Trophoblast cell (in vitro differentiated cells and primary cell): ENCODE measurements around the gene EPB41L2.

Experiments used
- DNase-seq, 2 donors: peaks; one replicate each; pipeline ENCODE4 v3.0.0-alpha.2; 2016
- H2AFZ ChIP-seq: 2 replicates; pipeline ENCODE4 v1.6.1; 2013; ENCODE audit warnings: low read length, moderate library complexity, mild to moderate bottlenecking; ENCODE audit not compliant: insufficient read depth, poor library complexity
- H2AK5ac ChIP-seq: 2 replicates; pipeline ENCODE4 v1.6.1; 2013; ENCODE audit warnings: mild to moderate bottlenecking, low read length
- H2BK120ac ChIP-seq: 2 replicates; pipeline ENCODE4 v1.6.1; 2013; ENCODE audit warnings: low read length, mild to moderate bottlenecking, moderate library complexity; ENCODE audit not compliant: insufficient read depth, poor library complexity
- H2BK12ac ChIP-seq: 2 replicates; pipeline ENCODE4 v1.6.1; 2013; ENCODE audit warnings: mild to moderate bottlenecking, low read length, moderate library complexity
- H2BK5ac ChIP-seq: 2 replicates; pipeline ENCODE4 v1.6.1; 2013; ENCODE audit warnings: low read length, low read depth, moderate library complexity, mild to moderate bottlenecking; ENCODE audit not compliant: poor library complexity
- H3K14ac ChIP-seq: 2 replicates; pipeline ENCODE4 v1.6.1; 2013; ENCODE audit warnings: mild to moderate bottlenecking, low read length
- H3K18ac ChIP-seq: 2 replicates; pipeline ENCODE4 v1.6.1; 2013; ENCODE audit warnings: mild to moderate bottlenecking, low read length
- H3K23ac ChIP-seq: 2 replicates; pipeline ENCODE4 v1.6.1; 2013; ENCODE audit warnings: low read length
- H3K27ac ChIP-seq: 2 replicates; pipeline ENCODE4 v1.5.1; 2013; ENCODE audit warnings: low read depth, mild to moderate bottlenecking, inconsistent platforms, low read length, moderate library complexity
- H3K27me3 ChIP-seq: 2 replicates; pipeline ENCODE4 v1.6.1; 2013; ENCODE audit warnings: inconsistent platforms, mild to moderate bottlenecking, low read length, moderate library complexity; ENCODE audit not compliant: insufficient read depth
- H3K36me3 ChIP-seq, 2 experiments: 1 replicate in 1 of 2; 2 replicates in 1 of 2; pipeline ENCODE4 v1.6.1; 2013; ENCODE audit warnings: low read length in 2 of 2, mild to moderate bottlenecking in 2 of 2, moderate library complexity in 1 of 2; ENCODE audit not compliant: insufficient read depth in 2 of 2, control insufficient read depth in 1 of 2
- H3K4ac ChIP-seq: 2 replicates; pipeline ENCODE4 v1.6.1; 2013; ENCODE audit warnings: low read depth, mild to moderate bottlenecking, low read length, moderate library complexity
- H3K4me1 ChIP-seq, 2 experiments: 1 replicate in 1 of 2; 2 replicates in 1 of 2; pipeline ENCODE4 v1.6.1; 2013; ENCODE audit warnings: low read length in 2 of 2, mild to moderate bottlenecking in 2 of 2, moderate library complexity in 1 of 2; ENCODE audit not compliant: insufficient read depth in 2 of 2, control insufficient read depth in 1 of 2
- H3K4me2 ChIP-seq: 2 replicates; pipeline ENCODE4 v1.6.1; 2013; ENCODE audit warnings: inconsistent platforms, mild to moderate bottlenecking, low read length, moderate library complexity
- H3K4me3 ChIP-seq: 2 replicates; pipeline ENCODE4 v1.5.1; 2013; ENCODE audit warnings: mild to moderate bottlenecking, low read depth, low read length, inconsistent platforms
- H3K79me1 ChIP-seq: one replicate; pipeline ENCODE4 v1.6.1; 2013; ENCODE audit warnings: low read length
- H3K79me2 ChIP-seq: 2 replicates; pipeline ENCODE4 v1.6.1; 2013; ENCODE audit warnings: low read length, mild to moderate bottlenecking; ENCODE audit not compliant: control insufficient read depth, insufficient read depth, poor library complexity
- H3K9ac ChIP-seq: 2 replicates; pipeline ENCODE4 v1.6.1; 2013; ENCODE audit warnings: mild to moderate bottlenecking, low read length
- H3K9me3 ChIP-seq: 2 replicates; pipeline ENCODE4 v1.6.1; 2013; ENCODE audit warnings: low read depth, mild to moderate bottlenecking, control low read depth, inconsistent platforms, low read length; ENCODE audit not compliant: insufficient read depth
- H4K12ac ChIP-seq: 2 replicates; pipeline ENCODE4 v1.6.1; 2013; ENCODE audit warnings: low read depth, mild to moderate bottlenecking, low read length, moderate library complexity
- H4K8ac ChIP-seq: 2 replicates; pipeline ENCODE4 v1.6.1; 2013; ENCODE audit warnings: low read depth, mild to moderate bottlenecking, low read length, moderate library complexity
- H4K91ac ChIP-seq: one replicate; pipeline ENCODE4 v1.6.1; 2013; ENCODE audit warnings: low read depth, mild to moderate bottlenecking, low read length, moderate library complexity
- WGBS: extraction: QIAGEN DNeasy Blood & Tissue Kit; methylation state at CpG from one replicate; pipeline ENCODE4 v1.1.7; 2013; ENCODE audit warnings: missing lambda C conversion rate; ENCODE audit not compliant: insufficient read length, insufficient coverage; ENCODE audit errors: extremely low coverage; 5-methylcytosine and 5-hydroxymethylcytosine counted together

EPB41L2 gene

DNA sequence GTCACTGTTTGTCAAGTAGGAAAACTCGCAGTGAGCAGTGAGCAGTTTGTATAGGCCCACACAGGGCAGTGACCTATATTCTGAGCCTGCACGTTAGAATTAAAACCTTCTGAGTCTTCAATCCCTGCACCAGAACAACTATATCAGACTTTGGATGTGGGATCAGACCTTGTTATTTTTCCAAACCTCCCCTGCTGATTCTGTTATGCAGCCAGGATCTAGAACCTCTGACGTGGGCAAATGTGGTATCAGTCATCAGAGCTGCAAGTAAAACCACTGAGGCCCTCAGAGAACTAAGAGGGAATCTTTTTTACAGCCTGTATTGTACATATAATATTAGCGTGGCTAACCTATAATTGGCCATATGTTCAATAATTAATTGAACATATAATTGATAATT, 40.3 kb upstream of the EPB41L2 start:
- no peak overlapping the region for H3K4ac ChIP-seq
- no peak overlapping the region for H4K8ac ChIP-seq
- H3K27ac ChIP-seq, result no peak overlapping the region
- no peak overlapping the region for H2BK120ac ChIP-seq
- no peak overlapping the region for H3K9ac ChIP-seq
- H3K4me3 ChIP-seq, result no peak overlapping the region
- H3K18ac ChIP-seq, result no peak overlapping the region
- H3K4me2 ChIP-seq, result no peak overlapping the region
- H4K91ac ChIP-seq, result no peak overlapping the region
- DNase-seq, result no peak
- no peaks in the 10 kb centered on the region for H3K79me1 ChIP-seq
- WGBS, result no CpG with 5 or more reads among the region's 4 CpGs
- no peak overlapping the region for H3K23ac ChIP-seq
- H2AK5ac ChIP-seq, result no peak overlapping the region
- no peaks in the 10 kb centered on the region for H3K79me2 ChIP-seq
- H3K36me3 ChIP-seq, result no peaks in the 10 kb centered on the region
- no peaks in the 10 kb centered on the region for H3K9me3 ChIP-seq
- H2AFZ ChIP-seq, result no peak overlapping the region
- no peak overlapping the region for H2BK12ac ChIP-seq
- H4K12ac ChIP-seq, result no peak overlapping the region
- H3K27me3 ChIP-seq, result no peaks in the 10 kb centered on the region
- H3K14ac ChIP-seq, result no peak overlapping the region
- no peak overlapping the region for H2BK5ac ChIP-seq
- H3K4me1 ChIP-seq, result no peaks in the 10 kb centered on the region

DNA sequence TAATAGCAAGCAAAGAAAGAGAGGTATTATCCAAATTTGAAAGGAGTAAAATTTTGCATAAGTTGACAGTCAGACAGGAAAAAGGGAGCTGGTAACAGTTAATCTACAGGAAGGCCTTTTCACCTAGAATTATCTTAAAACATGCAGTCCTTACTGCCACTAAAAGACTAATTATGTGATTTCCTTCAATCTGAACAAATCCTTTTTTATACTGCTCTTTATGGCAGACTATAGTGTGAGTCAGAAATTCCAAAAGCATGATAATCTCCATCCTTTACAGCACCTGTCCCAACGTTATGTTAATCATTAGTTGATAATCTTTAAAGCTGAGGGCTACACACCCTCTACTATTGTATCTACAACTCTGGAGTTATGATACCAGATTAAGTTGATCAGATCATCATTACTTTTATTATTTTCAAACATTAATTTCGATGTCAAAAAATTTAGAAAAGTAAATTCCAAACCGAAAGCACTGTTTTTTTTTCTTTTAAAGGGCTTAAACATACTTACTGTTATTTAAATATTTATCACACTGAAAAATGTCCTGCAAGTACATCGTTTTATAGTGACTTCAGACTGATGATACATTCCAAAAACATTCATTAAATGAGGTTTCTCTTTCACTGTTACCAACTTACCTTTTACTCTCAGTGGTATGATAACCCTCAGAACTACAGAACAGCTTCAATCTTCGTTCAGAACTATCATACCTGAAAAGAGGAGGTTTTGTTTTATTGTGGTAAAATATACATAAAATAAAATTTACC, 39.1 kb upstream of the EPB41L2 start:
- 100% methylated on average over 2 of the region's 5 CpGs for WGBS
- H3K9me3 ChIP-seq, result no peaks in the 10 kb centered on the region
- H2BK12ac ChIP-seq, result no peak overlapping the region
- H4K8ac ChIP-seq, result no peak overlapping the region
- no peak overlapping the region for H3K9ac ChIP-seq
- H3K4me1 ChIP-seq, result no peaks in the 10 kb centered on the region
- H3K4me2 ChIP-seq, result no peak overlapping the region
- no peak overlapping the region for H2AK5ac ChIP-seq
- no peak overlapping the region for H4K12ac ChIP-seq
- H3K4ac ChIP-seq, result no peak overlapping the region
- no peaks in the 10 kb centered on the region for H3K27me3 ChIP-seq
- no peak overlapping the region for H3K4me3 ChIP-seq
- peak in 1 of 2 donors; percentile 53 for DNase-seq
- no peaks in the 10 kb centered on the region for H3K79me2 ChIP-seq
- no peak overlapping the region for H2BK5ac ChIP-seq
- no peak overlapping the region for H2BK120ac ChIP-seq
- H3K36me3 ChIP-seq, result no peaks in the 10 kb centered on the region
- no peak overlapping the region for H3K27ac ChIP-seq
- no peak overlapping the region for H3K14ac ChIP-seq
- no peak overlapping the region for H3K18ac ChIP-seq
- H2AFZ ChIP-seq, result no peak overlapping the region
- H3K23ac ChIP-seq, result no peak overlapping the region
- H4K91ac ChIP-seq, result no peak overlapping the region
- H3K79me1 ChIP-seq, result no peaks in the 10 kb centered on the region

DNA sequence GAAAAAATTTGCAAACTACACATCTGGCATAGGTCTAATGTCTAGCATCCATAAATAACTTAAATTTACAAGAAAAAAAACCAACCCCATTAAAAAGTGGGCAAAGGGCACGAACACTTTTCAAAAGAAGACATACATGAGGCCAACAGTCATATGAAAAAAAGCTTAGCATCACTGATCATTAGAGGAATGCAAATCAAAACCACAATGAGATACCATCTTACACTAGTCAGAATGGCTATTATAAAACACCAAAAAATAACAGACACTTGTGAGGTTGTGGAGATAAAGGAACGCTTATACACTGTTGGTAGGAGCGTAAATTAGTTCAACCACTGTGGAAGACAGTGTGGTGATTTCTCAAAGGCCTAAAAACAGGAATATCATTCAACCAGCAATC, 33.7 kb upstream of the EPB41L2 start:
- Histone ChIP-seq H3K23ac (no peak overlapping the region), H3K79me1 (no peaks in the 10 kb centered on the region), H3K4me2 (no peak overlapping the region), H3K9me3 (no peaks in the 10 kb centered on the region), H3K4ac (no peak overlapping the region), H2BK120ac (no peak overlapping the region), H2AK5ac (no peak overlapping the region), H3K4me3 (no peak overlapping the region), H3K18ac (no peak overlapping the region), H3K27ac (no peak overlapping the region), H3K27me3 (no peaks in the 10 kb centered on the region), H2BK5ac (no peak overlapping the region), H4K12ac (no peak overlapping the region), H4K91ac (no peak overlapping the region), H4K8ac (no peak overlapping the region), H3K14ac (no peak overlapping the region), H2BK12ac (no peak overlapping the region), H3K9ac (no peak overlapping the region), H3K36me3 (no peaks in the 10 kb centered on the region), H3K4me1 (no peaks in the 10 kb centered on the region), H3K79me2 (no peaks in the 10 kb centered on the region), H2AFZ (no peak overlapping the region)
- no CpG with 5 or more reads among the region's 3 CpGs for whole genome bisulfite sequencing
- no peak for DNase-seq

DNA sequence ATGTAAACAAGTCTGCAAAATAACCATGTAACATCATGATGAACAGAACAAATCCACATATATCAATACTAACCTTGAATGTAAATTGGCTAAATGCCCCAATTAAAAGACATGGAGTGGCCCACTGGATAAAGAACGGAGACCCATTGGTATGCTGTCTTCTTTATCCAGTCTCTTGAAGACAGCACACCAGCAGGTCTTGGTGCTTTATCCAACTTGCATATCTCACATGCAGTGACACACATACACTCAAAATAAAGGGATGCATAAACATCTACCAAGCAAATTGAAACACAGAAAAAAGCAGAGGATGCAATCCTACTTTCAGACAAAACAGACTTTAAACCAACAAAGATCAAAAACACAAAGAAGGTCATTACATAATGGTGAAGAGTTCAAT, 30.3 kb upstream of the EPB41L2 start:
- no peak overlapping the region for H2BK120ac ChIP-seq
- no peaks in the 10 kb centered on the region for H3K9me3 ChIP-seq
- no peaks in the 10 kb centered on the region for H3K36me3 ChIP-seq
- H4K8ac ChIP-seq, result no peak overlapping the region
- H3K27ac ChIP-seq, result no peak overlapping the region
- no peak overlapping the region for H3K4me2 ChIP-seq
- no CpG with 5 or more reads among the region's 1 CpG for whole genome bisulfite sequencing
- no peak overlapping the region for H3K23ac ChIP-seq
- no peak overlapping the region for H3K9ac ChIP-seq
- no peaks in the 10 kb centered on the region for H3K4me1 ChIP-seq
- H3K4ac ChIP-seq, result no peak overlapping the region
- no peak overlapping the region for H3K18ac ChIP-seq
- H2AFZ ChIP-seq, result no peak overlapping the region
- no peak overlapping the region for H4K91ac ChIP-seq
- no peak overlapping the region for H2BK12ac ChIP-seq
- H3K4me3 ChIP-seq, result no peak overlapping the region
- H3K14ac ChIP-seq, result no peak overlapping the region
- H2AK5ac ChIP-seq, result no peak overlapping the region
- no peak for DNase-seq
- H3K27me3 ChIP-seq, result no peaks in the 10 kb centered on the region
- H4K12ac ChIP-seq, result no peak overlapping the region
- no peak overlapping the region for H2BK5ac ChIP-seq
- H3K79me2 ChIP-seq, result no peaks in the 10 kb centered on the region
- no peaks in the 10 kb centered on the region for H3K79me1 ChIP-seq
